Esophagus muscularis mucosa (tissue), 4 donors: Measurements from ENCODE around the gene MYBBP1A. TPM values are rescaled to one million over a fixed set of nuclear protein-coding genes. Genes with fewer than 3 reads are reported as not detected.

Experiments
- DNase-seq: peaks from one replicate; pipeline ENCODE4 v3.0.0-alpha.2; 2017; ENCODE audit errors: extremely low spot score
- H3K27ac ChIP-seq, 4 donors: fragments of 200-600 bp; sonication (generic); replicated peaks in 1 of 4; 1 replicate in 3 of 4; 2 replicates in 1 of 4; pipeline ENCODE4 v1.5.1; 2016 to 2019; ENCODE audit warnings: mild to moderate bottlenecking in 1 of 4
- H3K27me3 ChIP-seq, 4 donors: fragments of 200-600 bp; sonication (generic); one replicate each; pipeline versions ENCODE4 v1.5.1 to v1.6.0; 2016 to 2019
- H3K36me3 ChIP-seq, 4 donors: fragments of 200-600 bp; sonication (generic); one replicate each; pipeline ENCODE4 v1.5.1; 2016 to 2019
- H3K4me1 ChIP-seq, 4 donors: fragments of 200-600 bp; sonication (generic); one replicate each; pipeline ENCODE4 v1.5.1; 2016 to 2019
- H3K4me3 ChIP-seq, 4 donors: fragments of 200-600 bp; sonication (generic); 1 replicate in 2 of 4; 2 replicates in 2 of 4; pipeline ENCODE4 v1.5.1; 2016 to 2019; ENCODE audit warnings: mild to moderate bottlenecking in 4 of 4, moderate library complexity in 1 of 4
- H3K9me3 ChIP-seq, 4 donors: fragments of 200-600 bp; sonication (generic); 1 replicate in 3 of 4; 2 replicates in 1 of 4; pipeline ENCODE4 v1.5.1; 2016 to 2019
- CTCF ChIP-seq, 3 experiments: fragments of 200-600 bp in 2 of 3; fragments of 450-650 bp in 1 of 3; sonication (generic) in 2 of 3; IDR thresholded peaks; one replicate each; pipeline ENCODE4 v1.5.1; 2017 to 2019; ENCODE audit warnings: antibody characterized with exemption in 3 of 3, mild to moderate bottlenecking in 2 of 3, moderate library complexity in 1 of 3
- EP300 ChIP-seq: sonication (generic); formaldehyde crosslinking; IDR thresholded peaks from one replicate; pipeline ENCODE4 v1.6.1; 2017; ENCODE audit warnings: antibody characterized with exemption
- POLR2A ChIP-seq: fragments of 450-650 bp; IDR thresholded peaks from one replicate; pipeline ENCODE4 v1.6.1; 2017; ENCODE audit warnings: antibody characterized with exemption, moderate library complexity, mild to moderate bottlenecking, low read depth
- POLR2AphosphoS5 ChIP-seq, 2 donors: sonication (generic); formaldehyde crosslinking; IDR thresholded peaks; one replicate each; pipeline ENCODE4 v1.6.1; 2017; ENCODE audit warnings: antibody characterized with exemption in 2 of 2
- WGBS: methylation state at CpG from one replicate; pipeline ENCODE4 v1.1.5; 2018; 5-methylcytosine and 5-hydroxymethylcytosine counted together
- intact Hi-C: fragments of 100-400 bp; cut with DNase I; formaldehyde crosslinking; loops from one replicate; pipeline ENCODE4 v1.15.1; 2023
- total RNA-seq, 4 donors: library from RNA; depleted of rRNA; stranded (reverse); fragments of >200 nt; gene quantifications; one replicate each; pipeline versions ENCODE4 v1.1.0 to v1.2.1, GENCODE V29; 2016

MYBBP1A gene
- total RNA-seq, 4 donors from 2014 or later = 31.6 to 45.4 (median 36.1) TPM

DNA sequence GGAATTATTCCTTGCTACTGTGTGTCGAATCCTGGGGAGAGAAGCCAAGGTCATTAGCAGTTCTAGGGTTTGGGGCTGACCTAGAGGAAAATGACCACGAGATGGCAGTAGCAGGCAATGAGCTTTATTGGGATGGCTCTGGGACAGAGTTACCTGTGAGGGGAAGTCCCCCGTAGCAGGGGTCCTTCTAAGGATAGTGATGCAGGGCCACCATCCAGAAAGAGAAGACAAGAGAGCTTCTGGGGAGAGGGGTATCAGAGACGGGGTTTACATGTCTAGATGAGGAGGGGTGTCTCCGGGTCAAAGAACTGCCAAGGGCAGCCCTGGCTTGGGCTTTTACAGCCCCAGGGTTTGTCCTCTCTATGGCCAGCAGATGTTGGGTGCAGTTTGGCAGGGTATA, 11.6 kb upstream of the MYBBP1A start:
- DNase-seq = no peak
- intact Hi-C loops = loop anchor here (1.0 kb wide), 1 partner anchor 59 kb away; no protein-coding TSS in a partner anchor
- no peak overlapping the region for H3K27ac ChIP-seq
- no peaks in the 10 kb centered on the region for H3K27me3 ChIP-seq
- no peaks in the 10 kb centered on the region for H3K9me3 ChIP-seq
- peaks cover 11 to 21% (median 16%) of the 10 kb centered on the region in 4 donors for H3K4me1 ChIP-seq
- 25% methylated on average over 5 of the region's 5 CpGs for WGBS
- no peak overlapping the region for H3K4me3 ChIP-seq
- no peaks in the 10 kb centered on the region for H3K36me3 ChIP-seq
- TF ChIP-seq EP300 = no peak
- peak; percentile 72 to 79 (median 78) for TF ChIP-seq CTCF (IDR thresholded peaks at IDR 0.05)

GRCh38 chr17:4565209-4566141, 10.3 kb upstream of the MYBBP1A start:
- peak; percentile 72 to 89 (median 84) for TF ChIP-seq CTCF (IDR thresholded peaks at IDR 0.05)
- peak in 1 of 2 donors; percentile 56 for TF ChIP-seq POLR2AphosphoS5 (IDR thresholded peaks at IDR 0.05)
- TF ChIP-seq POLR2A = no peak
- Histone ChIP-seq H3K27me3 (no peaks in the 10 kb centered on the region), H3K27ac (no peak overlapping the region), H3K36me3 (no peaks in the 10 kb centered on the region), H3K4me3 (no peak overlapping the region), H3K9me3 (no peaks in the 10 kb centered on the region), H3K4me1 (peaks cover 11 to 21% (median 16%) of the 10 kb centered on the region in 4 donors)
- DNase-seq = no peak
- 29% methylated on average over 16 of the region's 16 CpGs for WGBS
- intact Hi-C loops = no loop called here

GRCh38 chr17:4562015-4562969, 7.1 kb upstream of the MYBBP1A start:
- H3K4me3 ChIP-seq = no peak overlapping the region
- H3K27ac ChIP-seq = peak overlapping the region in 1 of 4 donors; percentile 12
- TF ChIP-seq POLR2AphosphoS5 (IDR thresholded peaks at IDR 0.05) = no peak
- TF ChIP-seq EP300 = no peak
- TF ChIP-seq CTCF (IDR thresholded peaks at IDR 0.05) = no peak
- TF ChIP-seq POLR2A = no peak
- peaks cover 11 to 21% (median 16%) of the 10 kb centered on the region in 4 donors for H3K4me1 ChIP-seq
- intact Hi-C loops = no loop called here
- no peaks in the 10 kb centered on the region for H3K9me3 ChIP-seq
- H3K27me3 ChIP-seq = no peaks in the 10 kb centered on the region
- WGBS = 72% methylated on average over 8 of the region's 8 CpGs
- no peaks in the 10 kb centered on the region for H3K36me3 ChIP-seq
- DNase-seq = no peak

GRCh38 chr17:4560837-4561256, 5.7 kb upstream of the MYBBP1A start:
- no peak for TF ChIP-seq POLR2AphosphoS5 (IDR thresholded peaks at IDR 0.05)
- no peak for TF ChIP-seq EP300
- TF ChIP-seq POLR2A = no peak
- no peak for TF ChIP-seq CTCF (IDR thresholded peaks at IDR 0.05)
- DNase-seq = no peak
- WGBS = 70% methylated on average over 6 of the region's 11 CpGs
- Histone ChIP-seq H3K9me3 (no peaks in the 10 kb centered on the region), H3K4me1 (peaks cover 11 to 18% (median 14%) of the 10 kb centered on the region in 4 donors), H3K4me3 (no peak overlapping the region), H3K27me3 (no peaks in the 10 kb centered on the region), H3K36me3 (no peaks in the 10 kb centered on the region), H3K27ac (no peak overlapping the region)
- intact Hi-C loops = no loop called here
